Left ventricle myocardium inferior (tissue), 1 donor: Measurements from ENCODE around the gene SCIN. TPM values are rescaled to one million over a fixed set of nuclear protein-coding genes. Genes with fewer than 3 reads are reported as not detected.
A peak's percentile ranks its signal among the peaks of the same experiment; 100 is the strongest.
"Not testable (repeated sequence)": the region's sequence is repeated elsewhere in the genome, so short reads cannot be mapped to it uniquely, and the experiment has no call there.

Experiments used
- DNase-seq: peaks from one replicate; pipeline ENCODE4 v3.0.0-alpha.2; 2020
- H3K27ac ChIP-seq: fragments of 200-600 bp; replicated peaks from 2 replicates; pipeline ENCODE4 v1.8.0; 2021
- H3K27me3 ChIP-seq: fragments of 200-600 bp; 2 replicates; pipeline ENCODE4 v1.8.0; 2021; ENCODE audit warnings: low read depth
- H3K36me3 ChIP-seq: fragments of 200-600 bp; 2 replicates; pipeline ENCODE4 v1.8.0; 2021
- H3K4me1 ChIP-seq: fragments of 200-600 bp; 2 replicates; pipeline ENCODE4 v1.8.0; 2021
- H3K4me3 ChIP-seq: fragments of 200-600 bp; 2 replicates; pipeline ENCODE4 v1.8.0; 2021; ENCODE audit warnings: mild to moderate bottlenecking, moderate library complexity
- H3K9me3 ChIP-seq: fragments of 200-600 bp; replicated peaks from 2 replicates; pipeline ENCODE4 v1.8.0; 2021
- intact Hi-C: fragments of 100-400 bp; cut with micrococcal nuclease; formaldehyde crosslinking; loops from one replicate; pipeline ENCODE4 v1.11.0; 2022
- total RNA-seq: library from RNA; stranded (reverse); fragmentation: NEBNext Ultra II Directional; extraction: Animal tissue kit (Norgen Biotek cat#: 25700); gene quantifications from one replicate; pipeline ENCODE4 v1.2.1, GENCODE V29; 2021
- TF ChIP-seq, protein P1 (sequence below): fragments of 200-600 bp; IDR thresholded peaks from 2 replicates; pipeline ENCODE4 v1.8.0; 2021; ENCODE audit warnings: antibody characterized with exemption, mild to moderate bottlenecking, borderline replicate concordance
- donor health status: DM: no; HTN: yes; CAD: no; lungs with severe emphysema.

SCIN gene
- total RNA-seq, 1 donor from 2014 or later: not detected

GRCh38 chr7:12661581-12661980, 91.1 kb downstream of the SCIN start:
- H3K4me1 ChIP-seq: no peaks in the 10 kb centered on the region
- H3K36me3 ChIP-seq: no peaks in the 10 kb centered on the region
- H3K27ac ChIP-seq: no peak overlapping the region
- no peak for DNase-seq
- no peak overlapping the region for H3K4me3 ChIP-seq
- H3K27me3 ChIP-seq: no peaks in the 10 kb centered on the region
- TF ChIP-seq, protein P1, sequence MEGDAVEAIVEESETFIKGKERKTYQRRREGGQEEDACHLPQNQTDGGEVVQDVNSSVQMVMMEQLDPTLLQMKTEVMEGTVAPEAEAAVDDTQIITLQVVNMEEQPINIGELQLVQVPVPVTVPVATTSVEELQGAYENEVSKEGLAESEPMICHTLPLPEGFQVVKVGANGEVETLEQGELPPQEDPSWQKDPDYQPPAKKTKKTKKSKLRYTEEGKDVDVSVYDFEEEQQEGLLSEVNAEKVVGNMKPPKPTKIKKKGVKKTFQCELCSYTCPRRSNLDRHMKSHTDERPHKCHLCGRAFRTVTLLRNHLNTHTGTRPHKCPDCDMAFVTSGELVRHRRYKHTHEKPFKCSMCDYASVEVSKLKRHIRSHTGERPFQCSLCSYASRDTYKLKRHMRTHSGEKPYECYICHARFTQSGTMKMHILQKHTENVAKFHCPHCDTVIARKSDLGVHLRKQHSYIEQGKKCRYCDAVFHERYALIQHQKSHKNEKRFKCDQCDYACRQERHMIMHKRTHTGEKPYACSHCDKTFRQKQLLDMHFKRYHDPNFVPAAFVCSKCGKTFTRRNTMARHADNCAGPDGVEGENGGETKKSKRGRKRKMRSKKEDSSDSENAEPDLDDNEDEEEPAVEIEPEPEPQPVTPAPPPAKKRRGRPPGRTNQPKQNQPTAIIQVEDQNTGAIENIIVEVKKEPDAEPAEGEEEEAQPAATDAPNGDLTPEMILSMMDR: no peak
- no peaks in the 10 kb centered on the region for H3K9me3 ChIP-seq
- intact Hi-C loops: no loop called here

DNA sequence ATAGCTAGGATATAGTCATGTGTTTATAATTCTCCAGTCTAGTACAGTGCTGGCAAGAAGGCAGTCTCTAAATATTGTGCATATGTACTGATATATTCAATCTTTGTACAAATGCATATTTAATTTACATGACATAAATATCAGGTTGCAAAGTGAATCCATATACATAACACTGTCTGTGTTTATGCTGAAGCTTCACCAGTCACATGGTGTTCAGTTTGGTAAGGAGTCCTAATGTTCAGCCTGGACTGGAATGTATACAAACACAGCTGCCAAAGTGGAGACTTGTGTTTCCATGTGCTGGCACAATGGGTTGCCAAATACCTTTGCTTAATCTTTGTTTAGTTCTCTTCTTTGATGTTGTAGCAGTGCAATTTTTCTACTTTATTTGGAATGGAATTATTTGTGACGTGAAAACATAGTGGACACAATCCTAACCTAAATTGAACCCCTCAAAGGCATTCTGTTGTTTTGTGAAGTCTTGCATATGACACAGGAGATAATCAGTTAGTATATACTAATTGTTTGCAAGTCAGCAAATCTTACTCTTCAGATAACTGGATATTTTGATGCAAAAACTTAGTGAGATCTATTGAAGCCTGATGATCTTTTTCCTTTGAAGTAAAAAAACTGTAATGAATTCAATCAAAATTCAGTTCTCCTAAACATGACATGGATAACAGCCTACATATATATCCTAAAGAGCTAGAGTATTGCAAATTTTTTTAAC, 99.6 kb downstream of the SCIN start:
- intact Hi-C loops: no loop called here
- Histone ChIP-seq H3K9me3 (no peaks in the 10 kb centered on the region), H3K27ac (no peak overlapping the region), H3K27me3 (no peaks in the 10 kb centered on the region), H3K36me3 (no peaks in the 10 kb centered on the region), H3K4me1 (peaks cover 12% of the 10 kb centered on the region), H3K4me3 (no peak overlapping the region)
- TF ChIP-seq, protein P1: no peak
- DNase-seq: no peak

- Histone ChIP-seq H3K9me3 (peaks cover 6% of the 10 kb centered on the region), H3K4me1 (peaks cover 12% of the 10 kb centered on the region), H3K27ac (no peak overlapping the region), H3K36me3 (no peaks in the 10 kb centered on the region), H3K27me3 (no peaks in the 10 kb centered on the region), H3K4me3 (no peak overlapping the region)
- no peak for DNase-seq
- intact Hi-C loops: no loop called here
- TF ChIP-seq, protein P1: no peak
These were observed 100.4 kb downstream of the SCIN start for GRCh38 chr7:12670743-12671520.

GRCh38 chr7:12673436-12673835, 102.9 kb downstream of the SCIN start:
- Histone ChIP-seq H3K9me3 (peaks cover 16% of the 10 kb centered on the region), H3K4me1 (peaks cover 12% of the 10 kb centered on the region)
- H3K4me3 ChIP-seq, H3K27ac ChIP-seq, DNase-seq, H3K36me3 ChIP-seq, H3K27me3 ChIP-seq, intact Hi-C loops: not testable (repeated sequence)

DNA sequence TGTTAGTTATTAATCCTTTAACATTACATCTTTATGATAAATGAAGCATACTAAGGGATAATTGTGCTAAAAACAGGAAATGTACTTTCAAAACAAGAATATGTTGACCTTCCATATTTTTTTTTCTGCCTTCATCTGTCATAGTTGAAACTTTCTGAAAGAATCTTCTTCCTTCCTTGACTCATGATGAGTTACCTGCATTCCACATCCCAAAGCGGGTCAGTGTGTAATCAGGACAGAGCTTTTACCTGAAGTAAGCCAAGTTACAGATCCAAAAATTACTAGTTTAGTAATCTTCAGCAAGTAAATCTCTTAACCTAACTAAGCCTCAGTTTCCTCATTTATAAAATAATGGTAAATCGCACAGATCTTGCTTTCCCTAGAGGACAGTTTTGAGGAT, 103.5 kb downstream of the SCIN start:
- H3K27ac ChIP-seq: no peak overlapping the region
- no peaks in the 10 kb centered on the region for H3K36me3 ChIP-seq
- TF ChIP-seq, protein P1: no peak
- peaks cover 12% of the 10 kb centered on the region for H3K4me1 ChIP-seq
- intact Hi-C loops: no loop called here
- peaks cover 16% of the 10 kb centered on the region for H3K9me3 ChIP-seq
- H3K4me3 ChIP-seq: no peak overlapping the region
- DNase-seq: no peak
- H3K27me3 ChIP-seq: no peaks in the 10 kb centered on the region

GRCh38 chr7:12674861-12675260, 104.3 kb downstream of the SCIN start:
- Histone ChIP-seq H3K4me3 (no peak overlapping the region), H3K9me3 (peaks cover 16% of the 10 kb centered on the region), H3K27me3 (no peaks in the 10 kb centered on the region), H3K4me1 (peaks cover 8% of the 10 kb centered on the region), H3K36me3 (no peaks in the 10 kb centered on the region), H3K27ac (no peak overlapping the region)
- TF ChIP-seq, protein P1: peak; percentile 51
- intact Hi-C loops: no loop called here
- no peak for DNase-seq
